ENCODE measurements around the gene GLA.
A peak's percentile ranks its signal among the peaks of the same experiment; 100 is the strongest.

GLA gene

GRCh38 chrX:101417190-101417589, 9.5 kb upstream of the GLA start:
- Mint-ChIP-seq H3K4me3 (peak overlapping the region; percentile 89), H3K27ac (no peak overlapping the region), H3K9me3 (peaks cover 62% of the 10 kb centered on the region), H3K4me1 (peaks cover 40% of the 10 kb centered on the region), H3K27me3 (ENCODE audit: low read depth, poor library complexity) (no peaks in the 10 kb centered on the region), H3K36me3 (ENCODE audit: low read depth) (peaks cover 28% of the 10 kb centered on the region)
- TF ChIP-seq CTCF (IDR thresholded peaks at IDR 0.05), result no peak
- DNase-seq, result no peak

- Mint-ChIP-seq H3K9me3 (peaks cover 63% of the 10 kb centered on the region), H3K27me3 (ENCODE audit: low read depth, poor library complexity) (no peaks in the 10 kb centered on the region), H3K4me3 (peak overlapping the region; percentile 89), H3K36me3 (ENCODE audit: low read depth) (peaks cover 29% of the 10 kb centered on the region), H3K27ac (peak overlapping the region; percentile 91), H3K4me1 (peaks cover 40% of the 10 kb centered on the region)
- no peak for TF ChIP-seq CTCF (IDR thresholded peaks at IDR 0.05)
- DNase-seq, result no peak
These were observed 9.0 kb upstream of the GLA start for GRCh38 chrX:101416691-101417090.

- H3K27ac Mint-ChIP-seq, result peak overlapping the region; percentile 92
- H3K4me3 Mint-ChIP-seq, result no peak overlapping the region
- H3K27me3 Mint-ChIP-seq (ENCODE audit: low read depth, poor library complexity), result no peaks in the 10 kb centered on the region
- TF ChIP-seq CTCF (IDR thresholded peaks at IDR 0.05), result peak; percentile 66
- H3K36me3 Mint-ChIP-seq (ENCODE audit: low read depth), result peaks cover 19% of the 10 kb centered on the region
- peak; percentile 23 for DNase-seq
- H3K9me3 Mint-ChIP-seq, result peaks cover 60% of the 10 kb centered on the region
- H3K4me1 Mint-ChIP-seq, result peaks cover 45% of the 10 kb centered on the region
These were observed 7.7 kb upstream of the GLA start for GRCh38 chrX:101415180-101416145.

GRCh38 chrX:101411984-101412383, 4.3 kb upstream of the GLA start:
- Mint-ChIP-seq H3K9me3 (peaks cover 48% of the 10 kb centered on the region), H3K36me3 (ENCODE audit: low read depth) (peaks cover 12% of the 10 kb centered on the region), H3K4me1 (peaks cover 25% of the 10 kb centered on the region), H3K27ac (no peak overlapping the region), H3K27me3 (ENCODE audit: low read depth, poor library complexity) (no peaks in the 10 kb centered on the region), H3K4me3 (no peak overlapping the region)
- DNase-seq, result no peak
- TF ChIP-seq CTCF (IDR thresholded peaks at IDR 0.05), result no peak

GRCh38 chrX:101410461-101410860, 2.7 kb upstream of the GLA start:
- Mint-ChIP-seq H3K9me3 (peaks cover 47% of the 10 kb centered on the region), H3K36me3 (ENCODE audit: low read depth) (peaks cover 12% of the 10 kb centered on the region), H3K4me1 (peaks cover 24% of the 10 kb centered on the region), H3K4me3 (peak overlapping the region; percentile 76), H3K27ac (no peak overlapping the region), H3K27me3 (ENCODE audit: low read depth, poor library complexity) (no peaks in the 10 kb centered on the region)
- TF ChIP-seq CTCF (IDR thresholded peaks at IDR 0.05), result no peak
- DNase-seq, result no peak

Measured in nephron progenitor cell (in vitro differentiated cells).